Measurements from ENCODE around the gene NFIC. TPM values are rescaled to one million over a fixed set of nuclear protein-coding genes. Genes with fewer than 3 reads are reported as not detected.

Gene NFIC
- total and polyA plus RNA-seq, 4 donors, result 12.8 to 100 (median 75.1) TPM

- Histone ChIP-seq H3K9ac (ENCODE audit: low read depth in 1 of 2, low read length in 2 of 2) (no peak overlapping the region), H3K27ac (ENCODE audit: low read depth in 1 of 2, low read length in 2 of 2) (no peak overlapping the region), H3K4me3 (ENCODE audit: low read depth in 1 of 3, low read length in 3 of 3) (no peak overlapping the region), H3K9me3 (ENCODE audit: control insufficient read depth in 4 of 4, low read length in 3 of 4) (no peaks in the 10 kb centered on the region), H3K4me1 (ENCODE audit: control insufficient read depth in 4 of 4, insufficient read depth in 4 of 4, low read length in 3 of 4) (peaks cover 0 to 2% (median 0%) of the 10 kb centered on the region in 4 donors), H3K36me3 (ENCODE audit: control insufficient read depth in 4 of 4, insufficient read depth in 3 of 4, low read depth in 1 of 4, low read length in 3 of 4) (no peaks in the 10 kb centered on the region), H3K27me3 (ENCODE audit: control insufficient read depth in 4 of 4, insufficient read depth in 4 of 4, low read length in 3 of 4) (peaks cover 0 to 4% (median 0%) of the 10 kb centered on the region in 4 donors)
- WGBS, result 29% methylated on average over 2 of the region's 2 CpGs
- TF ChIP-seq SP1 (IDR thresholded peaks at IDR 0.05) (no peak), HNF4A (conservative IDR thresholded peaks at IDR 0.05) (no peak), EGR1 (IDR thresholded peaks at IDR 0.05; ENCODE audit: low read depth in 2 of 2) (no peak), JUND (IDR thresholded peaks at IDR 0.05) (no peak), RAD21 (IDR thresholded peaks at IDR 0.05) (no peak), GABPA (IDR thresholded peaks at IDR 0.05 in 1 of 2, conservative IDR thresholded peaks at IDR 0.05 in 1 of 2) (no peak), FOXA2 (IDR thresholded peaks at IDR 0.05) (no peak), RXRA (IDR thresholded peaks at IDR 0.05) (no peak), HNF4G (IDR thresholded peaks at IDR 0.05) (no peak), FOXA1 (IDR thresholded peaks at IDR 0.05) (no peak)
- no peak for DNase-seq (ENCODE audit: low spot score)
Observed at GRCh38 chr19:3323658-3324057, 42.7 kb upstream of the NFIC start.

DNA sequence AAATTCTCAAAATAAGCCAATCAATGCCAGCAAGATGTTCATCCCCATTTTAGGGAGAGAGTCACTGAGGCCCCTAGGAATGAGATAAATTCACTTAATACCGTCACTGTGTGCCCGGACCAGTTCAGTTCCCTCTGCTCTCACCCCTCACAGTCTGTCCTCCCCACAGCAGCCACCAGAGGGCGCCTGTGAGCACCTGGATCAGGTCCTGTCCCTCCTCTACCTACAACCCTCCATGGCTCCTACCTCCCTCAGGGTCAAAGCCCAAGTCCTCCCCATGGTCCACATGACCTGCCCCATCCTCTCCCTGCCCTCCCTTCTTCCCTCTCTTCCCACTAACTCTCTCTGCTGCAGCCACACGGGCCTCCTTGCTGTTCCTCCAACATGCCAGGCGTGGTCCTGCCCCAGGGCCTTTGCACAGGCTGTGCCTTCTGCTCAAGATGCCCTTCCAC is 42.0 kb upstream of the NFIC start:
- no peak for TF ChIP-seq FOXA2 (IDR thresholded peaks at IDR 0.05)
- TF ChIP-seq NR2F2 (IDR thresholded peaks at IDR 0.05), result no peak
- no peak for TF ChIP-seq ZBTB33 (IDR thresholded peaks at IDR 0.05)
- no peak for TF ChIP-seq TAF1 (conservative IDR thresholded peaks at IDR 0.05)
- no peak for TF ChIP-seq FOXA1 (IDR thresholded peaks at IDR 0.05)
- TF ChIP-seq, protein P1, sequence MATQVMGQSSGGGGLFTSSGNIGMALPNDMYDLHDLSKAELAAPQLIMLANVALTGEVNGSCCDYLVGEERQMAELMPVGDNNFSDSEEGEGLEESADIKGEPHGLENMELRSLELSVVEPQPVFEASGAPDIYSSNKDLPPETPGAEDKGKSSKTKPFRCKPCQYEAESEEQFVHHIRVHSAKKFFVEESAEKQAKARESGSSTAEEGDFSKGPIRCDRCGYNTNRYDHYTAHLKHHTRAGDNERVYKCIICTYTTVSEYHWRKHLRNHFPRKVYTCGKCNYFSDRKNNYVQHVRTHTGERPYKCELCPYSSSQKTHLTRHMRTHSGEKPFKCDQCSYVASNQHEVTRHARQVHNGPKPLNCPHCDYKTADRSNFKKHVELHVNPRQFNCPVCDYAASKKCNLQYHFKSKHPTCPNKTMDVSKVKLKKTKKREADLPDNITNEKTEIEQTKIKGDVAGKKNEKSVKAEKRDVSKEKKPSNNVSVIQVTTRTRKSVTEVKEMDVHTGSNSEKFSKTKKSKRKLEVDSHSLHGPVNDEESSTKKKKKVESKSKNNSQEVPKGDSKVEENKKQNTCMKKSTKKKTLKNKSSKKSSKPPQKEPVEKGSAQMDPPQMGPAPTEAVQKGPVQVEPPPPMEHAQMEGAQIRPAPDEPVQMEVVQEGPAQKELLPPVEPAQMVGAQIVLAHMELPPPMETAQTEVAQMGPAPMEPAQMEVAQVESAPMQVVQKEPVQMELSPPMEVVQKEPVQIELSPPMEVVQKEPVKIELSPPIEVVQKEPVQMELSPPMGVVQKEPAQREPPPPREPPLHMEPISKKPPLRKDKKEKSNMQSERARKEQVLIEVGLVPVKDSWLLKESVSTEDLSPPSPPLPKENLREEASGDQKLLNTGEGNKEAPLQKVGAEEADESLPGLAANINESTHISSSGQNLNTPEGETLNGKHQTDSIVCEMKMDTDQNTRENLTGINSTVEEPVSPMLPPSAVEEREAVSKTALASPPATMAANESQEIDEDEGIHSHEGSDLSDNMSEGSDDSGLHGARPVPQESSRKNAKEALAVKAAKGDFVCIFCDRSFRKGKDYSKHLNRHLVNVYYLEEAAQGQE (IDR thresholded peaks at IDR 0.05), result no peak
- TF ChIP-seq YY1 (IDR thresholded peaks at IDR 0.05), result no peak
- TF ChIP-seq RAD21 (IDR thresholded peaks at IDR 0.05), result peak; percentile 63 to 82
- peak; percentile 77 for TF ChIP-seq CTCF (IDR thresholded peaks at IDR 0.05; ENCODE audit: low read depth, low read length, missing input control)

More for the DNA sequence above, 42.0 kb upstream of the NFIC start:
- Histone ChIP-seq H3K27ac (ENCODE audit: low read depth in 1 of 2, low read length in 2 of 2) (no peak overlapping the region), H3K27me3 (ENCODE audit: control insufficient read depth in 4 of 4, insufficient read depth in 4 of 4, low read length in 3 of 4) (peaks cover 0 to 4% (median 0%) of the 10 kb centered on the region in 4 donors), H3K4me1 (ENCODE audit: control insufficient read depth in 4 of 4, insufficient read depth in 4 of 4, low read length in 3 of 4) (peaks cover 0 to 2% (median 0%) of the 10 kb centered on the region in 4 donors), H3K4me3 (ENCODE audit: low read depth in 1 of 3, low read length in 3 of 3) (no peak overlapping the region), H3K36me3 (ENCODE audit: control insufficient read depth in 4 of 4, insufficient read depth in 3 of 4, low read depth in 1 of 4, low read length in 3 of 4) (no peaks in the 10 kb centered on the region), H3K9ac (ENCODE audit: low read depth in 1 of 2, low read length in 2 of 2) (no peak overlapping the region), H3K9me3 (ENCODE audit: control insufficient read depth in 4 of 4, low read length in 3 of 4) (no peaks in the 10 kb centered on the region)
- DNase-seq (ENCODE audit: low spot score), result peak; percentile 71
- WGBS, result 42% methylated on average over 5 of the region's 5 CpGs
